ENCODE results near the gene MFSD6. TPM values are rescaled to one million over a fixed set of nuclear protein-coding genes. Genes with fewer than 3 reads are reported as not detected.

Gene MFSD6
- total RNA-seq, 1 donor from 2014 or later = 0.37 TPM

GRCh38 chr2:190454795-190455194 lies 46.6 kb downstream of the MFSD6 start:
- Histone ChIP-seq H3K4me1 (no peaks in the 10 kb centered on the region), H3F3A (ENCODE audit: low read depth) (no peaks in the 10 kb centered on the region), H4K20me1 (ENCODE audit: low read depth) (no peaks in the 10 kb centered on the region), H3K4me2 (no peak overlapping the region), H3K27me3 (no peaks in the 10 kb centered on the region), H3K36me3 (no peaks in the 10 kb centered on the region), H3K79me2 (ENCODE audit: low read depth) (no peaks in the 10 kb centered on the region), H2AFZ (replicated peaks) (no peak overlapping the region), H3K9ac (no peak overlapping the region), H3K9me3 (ENCODE audit: low read depth) (no peaks in the 10 kb centered on the region), H3K27ac (no peak overlapping the region), H3K4me3 (no peak overlapping the region)
- no peak for TF ChIP-seq EZH2 (IDR thresholded peaks at IDR 0.05)
- no peak for TF ChIP-seq EZH2phosphoT487 (IDR thresholded peaks at IDR 0.05)
- no peak for TF ChIP-seq CTCF (IDR thresholded peaks at IDR 0.05)
- Mint-ChIP-seq H3K4me1 (no peaks in the 10 kb centered on the region), H3K27ac (no peak overlapping the region), H3K9me3 (no peaks in the 10 kb centered on the region), H3K27me3 (ENCODE audit: insufficient read depth, low read depth) (no peaks in the 10 kb centered on the region), H3K36me3 (no peaks in the 10 kb centered on the region), H3K4me3 (no peak overlapping the region)
- DNase-seq (ENCODE audit: low spot score) = no peak

GRCh38 chr2:190455358-190456095 lies 47.4 kb downstream of the MFSD6 start:
- no peak overlapping the region for H3K4me2 ChIP-seq
- H2AFZ ChIP-seq (replicated peaks) = no peak overlapping the region
- Mint-ChIP-seq H3K27me3 (ENCODE audit: insufficient read depth, low read depth) (no peaks in the 10 kb centered on the region), H3K4me3 (no peak overlapping the region), H3K4me1 (no peaks in the 10 kb centered on the region), H3K36me3 (no peaks in the 10 kb centered on the region), H3K9me3 (no peaks in the 10 kb centered on the region), H3K27ac (no peak overlapping the region)
- no peak for DNase-seq (ENCODE audit: low spot score)
- no peaks in the 10 kb centered on the region for H3K79me2 ChIP-seq (ENCODE audit: low read depth)
- no peak overlapping the region for H3K27ac ChIP-seq
- TF ChIP-seq CTCF (IDR thresholded peaks at IDR 0.05) (no peak), EZH2 (IDR thresholded peaks at IDR 0.05) (no peak), EZH2phosphoT487 (IDR thresholded peaks at IDR 0.05) (no peak)
- no peaks in the 10 kb centered on the region for H3K9me3 ChIP-seq (ENCODE audit: low read depth)
- no peaks in the 10 kb centered on the region for H3K4me1 ChIP-seq
- no peak overlapping the region for H3K9ac ChIP-seq
- no peak overlapping the region for H3K4me3 ChIP-seq
- H3K27me3 ChIP-seq = no peaks in the 10 kb centered on the region
- H4K20me1 ChIP-seq (ENCODE audit: low read depth) = no peaks in the 10 kb centered on the region
- no peaks in the 10 kb centered on the region for H3F3A ChIP-seq (ENCODE audit: low read depth)
- H3K36me3 ChIP-seq = no peaks in the 10 kb centered on the region

- Histone ChIP-seq H3K9ac (no peak overlapping the region), H3K4me1 (no peaks in the 10 kb centered on the region), H3K36me3 (no peaks in the 10 kb centered on the region), H3K27me3 (no peaks in the 10 kb centered on the region), H2AFZ (replicated peaks) (no peak overlapping the region), H3K9me3 (ENCODE audit: low read depth) (no peaks in the 10 kb centered on the region), H3F3A (ENCODE audit: low read depth) (no peaks in the 10 kb centered on the region), H3K27ac (no peak overlapping the region), H3K79me2 (ENCODE audit: low read depth) (no peaks in the 10 kb centered on the region), H3K4me3 (no peak overlapping the region), H3K4me2 (no peak overlapping the region), H4K20me1 (ENCODE audit: low read depth) (no peaks in the 10 kb centered on the region)
- Mint-ChIP-seq H3K4me3 (no peak overlapping the region), H3K4me1 (no peaks in the 10 kb centered on the region), H3K27me3 (ENCODE audit: insufficient read depth, low read depth) (no peaks in the 10 kb centered on the region), H3K27ac (no peak overlapping the region), H3K9me3 (no peaks in the 10 kb centered on the region), H3K36me3 (no peaks in the 10 kb centered on the region)
- no peak for DNase-seq (ENCODE audit: low spot score)
- TF ChIP-seq EZH2phosphoT487 (IDR thresholded peaks at IDR 0.05) (no peak), EZH2 (IDR thresholded peaks at IDR 0.05) (no peak), CTCF (IDR thresholded peaks at IDR 0.05) (no peak)
These were observed 48.7 kb downstream of the MFSD6 start for GRCh38 chr2:190456833-190457232.
